ENCODE results near the gene IGF2BP2. TPM values are rescaled to one million over a fixed set of nuclear protein-coding genes. Genes with fewer than 3 reads are reported as not detected.
"Not testable (repeated sequence)": the region's sequence is repeated elsewhere in the genome, so short reads cannot be mapped to it uniquely, and the experiment has no call there.

IGF2BP2 gene
- total RNA-seq, 1 donor from 2014 or later, result 187 TPM

- no peak for DNase-seq (ENCODE audit: low spot score, unreplicated experiment)
- Mint-ChIP-seq H3K36me3 (ENCODE audit: insufficient read depth) (peaks cover 32% of the 10 kb centered on the region), H3K27ac (peak overlapping the region; percentile 6), H3K27me3 (no peaks in the 10 kb centered on the region), H3K4me1 (ENCODE audit: low read depth) (no peaks in the 10 kb centered on the region), H3K9me3 (ENCODE audit: low read depth) (no peaks in the 10 kb centered on the region), H3K4me3 (ENCODE audit: low read depth) (no peak overlapping the region)
- no peak for TF ChIP-seq CTCF (IDR thresholded peaks at IDR 0.05; ENCODE audit: unreplicated experiment)
Observed at GRCh38 chr3:185648396-185648795, 176.4 kb downstream of the IGF2BP2 start.

DNA sequence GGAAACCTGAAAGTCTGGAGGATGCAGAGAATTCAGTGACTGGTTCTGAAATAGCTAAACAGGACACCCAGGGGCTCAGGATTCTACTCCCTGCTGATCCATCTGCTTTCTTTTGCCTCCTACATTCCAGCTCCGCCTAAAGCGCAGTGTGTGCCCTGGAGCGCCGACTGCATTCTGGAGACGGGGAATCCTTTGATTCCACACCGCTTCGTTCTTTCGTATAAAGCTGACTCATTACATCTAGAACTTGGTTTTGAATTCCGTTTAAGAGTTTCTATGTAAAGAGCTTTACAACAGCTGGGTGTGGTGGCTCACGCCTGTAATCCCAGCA lies 177.0 kb downstream of the IGF2BP2 start:
- no peak for TF ChIP-seq CTCF (IDR thresholded peaks at IDR 0.05; ENCODE audit: unreplicated experiment)
- Mint-ChIP-seq H3K36me3 (ENCODE audit: insufficient read depth) (peaks cover 35% of the 10 kb centered on the region), H3K9me3 (ENCODE audit: low read depth) (no peaks in the 10 kb centered on the region), H3K27me3 (no peaks in the 10 kb centered on the region), H3K27ac (no peak overlapping the region), H3K4me3 (ENCODE audit: low read depth) (no peak overlapping the region), H3K4me1 (ENCODE audit: low read depth) (no peaks in the 10 kb centered on the region)
- no peak for DNase-seq (ENCODE audit: low spot score, unreplicated experiment)

DNA sequence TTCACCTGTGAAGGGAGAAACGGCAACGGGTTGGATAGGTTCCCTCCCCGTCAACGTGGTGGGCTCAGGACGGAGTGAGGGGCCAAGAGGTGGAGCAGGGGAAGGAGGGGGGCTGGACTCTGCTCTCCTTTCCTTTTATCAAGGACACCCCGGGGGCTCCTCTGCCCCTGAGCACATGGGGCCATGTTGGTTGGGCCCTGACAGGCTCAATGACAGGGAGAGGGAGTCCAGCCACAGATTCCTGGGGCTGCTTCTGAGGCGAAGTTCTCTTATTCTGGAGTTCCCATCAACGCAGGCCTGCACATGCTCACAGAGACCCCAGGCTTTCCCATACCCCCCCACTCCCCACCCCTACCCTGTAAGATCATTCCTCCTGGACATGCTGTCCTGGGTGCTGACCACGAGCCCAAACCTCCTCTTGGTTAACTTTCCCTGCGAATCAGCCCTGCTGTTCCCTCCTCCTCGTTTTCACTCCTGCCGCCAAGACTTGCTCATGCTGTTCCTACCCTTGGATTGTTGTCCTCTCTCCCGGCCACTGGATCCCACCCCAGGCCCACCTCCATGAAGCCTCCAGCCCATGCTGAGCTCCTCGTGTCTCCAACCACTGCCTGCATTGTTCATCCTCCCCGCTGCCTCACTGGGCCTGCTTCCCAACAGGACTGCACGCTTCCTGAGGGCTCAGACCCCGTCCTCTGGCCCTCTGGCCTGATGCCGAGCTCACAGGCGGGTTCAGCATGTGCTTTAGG lies 177.5 kb downstream of the IGF2BP2 start:
- DNase-seq (ENCODE audit: low spot score, unreplicated experiment), result no peak
- no peak overlapping the region for H3K4me3 Mint-ChIP-seq (ENCODE audit: low read depth)
- no peak for TF ChIP-seq CTCF (IDR thresholded peaks at IDR 0.05; ENCODE audit: unreplicated experiment)
- H3K9me3 Mint-ChIP-seq (ENCODE audit: low read depth), result no peaks in the 10 kb centered on the region
- H3K27me3 Mint-ChIP-seq, result no peaks in the 10 kb centered on the region
- H3K4me1 Mint-ChIP-seq (ENCODE audit: low read depth), result no peaks in the 10 kb centered on the region
- H3K27ac Mint-ChIP-seq, result peak overlapping the region; percentile 7
- H3K36me3 Mint-ChIP-seq (ENCODE audit: insufficient read depth), result peaks cover 32% of the 10 kb centered on the region

DNA sequence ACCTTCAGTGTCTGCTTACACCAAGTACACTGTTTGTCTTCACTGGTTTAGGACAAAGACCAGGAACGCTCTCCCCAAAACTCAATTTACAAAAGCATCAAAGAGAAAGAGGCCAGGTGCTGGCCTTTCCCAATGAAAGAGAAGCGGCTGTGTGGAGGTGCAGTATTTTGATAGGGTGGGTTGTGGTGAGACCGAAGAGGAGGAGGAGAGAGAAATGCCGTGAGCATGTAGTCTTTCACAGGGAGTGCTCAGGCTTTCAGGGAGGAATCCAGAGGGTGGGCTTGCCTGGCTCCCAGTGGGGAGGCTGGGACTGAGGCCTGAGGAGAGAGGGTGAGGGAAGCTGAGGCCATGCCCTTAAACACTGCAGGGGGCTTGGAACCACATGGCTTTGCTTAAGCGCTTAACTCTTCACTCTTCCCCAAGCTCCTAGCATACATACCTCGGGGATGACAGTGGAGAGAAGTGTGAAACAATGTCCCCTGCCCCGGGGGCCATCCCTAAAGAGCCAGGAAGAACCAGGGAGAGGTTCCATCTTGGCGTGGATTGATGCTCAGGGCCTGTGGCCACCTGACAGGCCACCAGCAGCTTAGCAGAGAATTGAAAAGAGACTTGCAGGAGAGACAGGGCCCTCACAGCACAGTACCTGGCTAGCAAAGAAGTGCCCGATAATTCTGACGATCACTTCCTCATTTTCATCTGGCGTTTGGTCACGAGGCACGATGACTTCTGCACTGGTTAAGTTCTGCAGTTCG lies 178.3 kb downstream of the IGF2BP2 start:
- TF ChIP-seq CTCF (IDR thresholded peaks at IDR 0.05; ENCODE audit: unreplicated experiment), result no peak
- no peaks in the 10 kb centered on the region for H3K9me3 Mint-ChIP-seq (ENCODE audit: low read depth)
- peak overlapping the region; percentile 63 for H3K27ac Mint-ChIP-seq
- H3K36me3 Mint-ChIP-seq (ENCODE audit: insufficient read depth), result peaks cover 33% of the 10 kb centered on the region
- H3K27me3 Mint-ChIP-seq, result no peaks in the 10 kb centered on the region
- H3K4me3 Mint-ChIP-seq (ENCODE audit: low read depth), result no peak overlapping the region
- DNase-seq (ENCODE audit: low spot score, unreplicated experiment), result no peak
- no peaks in the 10 kb centered on the region for H3K4me1 Mint-ChIP-seq (ENCODE audit: low read depth)

GRCh38 chr3:185645596-185646381 lies 179.1 kb downstream of the IGF2BP2 start:
- peaks cover 29% of the 10 kb centered on the region for H3K36me3 Mint-ChIP-seq (ENCODE audit: insufficient read depth)

GRCh38 chr3:185645191-185645590 lies 179.7 kb downstream of the IGF2BP2 start:
- H3K36me3 Mint-ChIP-seq (ENCODE audit: insufficient read depth), result peaks cover 28% of the 10 kb centered on the region
- H3K4me3 Mint-ChIP-seq (ENCODE audit: low read depth); DNase-seq (ENCODE audit: low spot score, unreplicated experiment); H3K4me1 Mint-ChIP-seq (ENCODE audit: low read depth); H3K9me3 Mint-ChIP-seq (ENCODE audit: low read depth); H3K27me3 Mint-ChIP-seq: not testable (repeated sequence)
- peak overlapping the region; percentile 19 for H3K27ac Mint-ChIP-seq

More at GRCh38 chr3:185645596-185646381, 179.1 kb downstream of the IGF2BP2 start:
- Mint-ChIP-seq H3K9me3 (ENCODE audit: low read depth) (no peaks in the 10 kb centered on the region), H3K4me1 (ENCODE audit: low read depth) (peaks cover 2% of the 10 kb centered on the region), H3K27me3 (no peaks in the 10 kb centered on the region), H3K27ac (peak overlapping the region; percentile 63), H3K4me3 (ENCODE audit: low read depth) (no peak overlapping the region)
- no peak for TF ChIP-seq CTCF (IDR thresholded peaks at IDR 0.05; ENCODE audit: unreplicated experiment)
- DNase-seq (ENCODE audit: low spot score, unreplicated experiment), result no peak
